Astrocyte of the spinal cord (primary cell): ENCODE data around the gene KIRREL2.
A peak's percentile ranks its signal among the peaks of the same experiment; 100 is the strongest.

Experiments used
- DNase-seq: peaks from one replicate; pipeline ENCODE4 v3.0.0; 2011; ENCODE audit warnings: low read depth, low spot score
- H3K4me3 ChIP-seq: 2 replicates; pipeline ENCODE4 v1.5.1; 2011; ENCODE audit warnings: low read depth, mild to moderate bottlenecking, low read length, moderate library complexity
- CTCF ChIP-seq: IDR thresholded peaks from 2 replicates; pipeline ENCODE4 v1.5.1; 2012; ENCODE audit warnings: low read depth, mild to moderate bottlenecking, low read length, inconsistent platforms
- in situ Hi-C: cut with HindIII; loops from 2 replicates; pipeline ENCODE4 v1.10.0; 2017; ENCODE audit warnings: low sequenced_read_pairs

The KIRREL2 gene

DNA sequence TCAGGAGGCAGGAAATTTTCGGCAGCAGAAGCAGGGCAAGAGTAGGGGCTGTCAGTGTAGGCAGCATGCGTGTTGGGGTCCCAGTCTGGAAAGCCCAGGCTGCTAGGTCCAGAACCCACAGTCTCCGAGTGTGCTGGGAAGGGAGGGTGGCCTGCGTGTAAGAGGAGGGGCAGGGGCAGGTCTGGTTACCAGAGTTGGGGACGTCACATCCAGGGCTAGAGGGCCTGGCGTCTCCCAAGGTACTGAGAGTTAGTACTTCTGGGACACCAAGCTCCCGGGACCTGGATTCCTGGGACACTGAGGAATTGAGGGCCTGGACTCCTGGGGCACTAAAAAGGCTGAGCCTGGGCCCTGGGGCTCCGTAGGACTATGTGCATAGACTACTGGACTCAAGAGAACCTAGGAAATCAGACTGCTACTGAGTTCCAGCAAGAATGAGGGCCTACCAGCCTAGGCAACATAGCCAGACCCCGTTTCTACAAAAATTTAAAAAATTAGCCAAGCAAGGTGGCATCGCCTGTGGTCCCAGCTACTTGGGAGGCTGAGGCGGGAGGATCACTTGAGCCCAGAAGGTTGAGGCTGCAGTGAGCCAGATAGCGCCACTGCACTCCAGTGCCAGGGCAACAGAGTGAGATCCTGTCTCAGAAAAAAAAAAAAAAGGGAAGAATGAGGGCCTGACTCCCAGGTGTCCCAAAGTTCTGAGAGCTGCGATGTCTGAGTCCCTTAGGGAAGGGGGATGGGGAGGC is 41.2 kb downstream of the KIRREL2 start:
- DNase-seq: no peak
- no peak for TF ChIP-seq CTCF
- H3K4me3 ChIP-seq: peak overlapping the region; percentile 72
- in situ Hi-C loops: no loop called here

GRCh38 chr19:35898499-35898809 is 41.7 kb downstream of the KIRREL2 start:
- no peak for DNase-seq
- H3K4me3 ChIP-seq: peak overlapping the region; percentile 72
- in situ Hi-C loops: no loop called here
- no peak for TF ChIP-seq CTCF

GRCh38 chr19:35899547-35900214 is 43.0 kb downstream of the KIRREL2 start:
- H3K4me3 ChIP-seq: peak overlapping the region; percentile 72
- peak; percentile 77 for DNase-seq
- TF ChIP-seq CTCF: no peak
- in situ Hi-C loops: no loop called here

GRCh38 chr19:35901055-35901644 is 44.4 kb downstream of the KIRREL2 start:
- DNase-seq: peak; percentile 9
- TF ChIP-seq CTCF: no peak
- no peak overlapping the region for H3K4me3 ChIP-seq

GRCh38 chr19:35901854-35902661 is 45.3 kb downstream of the KIRREL2 start, which contains the start of gene HCST:
Gene HCST (plus strand): TSS chr19:35902529. CDS start chr19:35902594, 65 bp downstream.
- in situ Hi-C loops: no loop called here
- H3K4me3 ChIP-seq: peak within 1 kb of the TSS; percentile 24
- DNase-seq: peak; percentile 5
- TF ChIP-seq CTCF: no peak

More at GRCh38 chr19:35901055-35901644, 44.4 kb downstream of the KIRREL2 start:
- in situ Hi-C loops: no loop called here

- H3K4me3 ChIP-seq: peak overlapping the region; percentile 24
Measured at GRCh38 chr19:35902870-35903475, 46.3 kb downstream of the KIRREL2 start.

More at GRCh38 chr19:35902870-35903475, 46.3 kb downstream of the KIRREL2 start:
- in situ Hi-C loops: no loop called here
- DNase-seq: no peak
- no peak for TF ChIP-seq CTCF
